Stimulated activated CD8-positive, alpha-beta memory T cell treated with anti-CD3 and anti-CD28 coated beads, Interleukin-2, amount 100 ng/mL, for 48 hours (primary cell): Measurements from ENCODE around the gene TK1.
"Not testable (repeated sequence)": the region's sequence is repeated elsewhere in the genome, so short reads cannot be mapped to it uniquely, and the experiment has no call there.

Experiments
- DNase-seq, 2 donors: peaks; one replicate each; pipeline ENCODE4 v3.0.0-alpha.2; 2020; ENCODE audit warnings: low read depth in 2 of 2

The TK1 gene, protein sequence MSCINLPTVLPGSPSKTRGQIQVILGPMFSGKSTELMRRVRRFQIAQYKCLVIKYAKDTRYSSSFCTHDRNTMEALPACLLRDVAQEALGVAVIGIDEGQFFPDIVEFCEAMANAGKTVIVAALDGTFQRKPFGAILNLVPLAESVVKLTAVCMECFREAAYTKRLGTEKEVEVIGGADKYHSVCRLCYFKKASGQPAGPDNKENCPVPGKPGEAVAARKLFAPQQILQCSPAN

DNA sequence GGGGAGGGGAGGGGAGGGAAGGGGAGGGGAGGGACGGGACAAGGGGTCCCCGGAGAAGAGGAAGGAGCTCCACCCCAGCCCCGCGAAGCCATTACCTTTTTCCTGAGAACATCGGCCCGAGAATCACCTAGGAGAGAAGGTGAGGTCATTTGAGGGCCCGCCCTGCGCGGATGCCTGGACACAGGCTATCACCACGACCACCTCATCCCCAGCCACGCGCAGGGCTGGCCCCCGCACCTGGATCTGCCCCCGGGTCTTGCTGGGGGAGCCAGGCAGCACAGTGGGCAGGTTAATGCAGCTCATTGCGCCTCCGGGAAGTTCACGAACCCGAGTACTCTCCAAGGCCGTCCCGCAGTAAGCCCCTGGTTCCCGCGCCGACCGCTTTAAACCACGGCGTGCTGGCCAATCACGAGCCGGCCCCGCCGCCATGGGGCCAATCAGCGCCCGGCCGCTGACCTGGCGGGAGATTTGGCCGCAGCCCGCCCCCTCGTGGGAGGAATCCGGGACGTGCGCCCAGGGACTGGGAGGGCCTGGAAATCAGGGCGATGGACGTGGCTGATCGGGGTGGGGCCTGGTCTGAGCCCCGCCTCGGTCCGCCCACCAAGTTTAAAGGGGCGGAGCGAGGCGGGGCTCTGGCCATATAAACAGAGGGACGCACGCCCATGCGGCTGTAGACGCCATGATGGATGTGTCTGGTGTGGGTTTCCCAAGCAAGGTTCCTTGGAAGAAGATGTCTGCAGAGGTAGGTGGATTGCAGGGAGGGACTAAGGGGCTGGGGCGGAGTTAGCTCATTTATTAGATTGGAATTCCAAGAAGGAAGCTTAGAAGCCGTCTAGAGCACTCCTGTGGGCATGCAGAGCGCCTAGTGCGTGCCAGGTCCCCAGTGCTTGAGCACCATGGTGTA is at the start of gene TK1, which contains the start of gene AFMID:
TSS of gene TK1 (minus strand) at position 361 of the 904 bp plus-strand sequence. CDS start at position 303, 58 bp downstream.
TSS of gene AFMID (plus strand) at position 671 of the 904 bp plus-strand sequence. CDS start at position 680, 9 bp downstream.
- peak; percentile 96 to 97 for DNase-seq

DNA sequence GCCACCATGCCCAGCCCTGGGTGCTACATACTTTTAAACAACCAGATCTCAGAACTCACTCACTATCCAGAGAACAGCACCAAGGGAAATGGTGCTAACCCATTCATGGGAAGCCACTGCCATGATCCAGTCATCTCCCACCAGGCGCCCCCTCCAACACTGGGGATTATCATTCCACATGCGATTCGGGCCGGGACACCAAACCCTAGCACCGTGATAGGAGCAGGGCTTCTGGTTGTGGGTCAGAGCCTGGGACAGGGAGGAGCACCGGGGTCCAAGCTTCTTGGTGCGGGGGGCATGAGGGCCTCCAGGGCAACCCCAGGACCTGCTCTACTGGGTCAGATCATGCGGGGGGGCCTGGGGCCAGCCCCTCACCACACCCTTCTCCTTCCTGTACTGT is 49.0 kb upstream of the TK1 start:
- no peak for DNase-seq

DNA sequence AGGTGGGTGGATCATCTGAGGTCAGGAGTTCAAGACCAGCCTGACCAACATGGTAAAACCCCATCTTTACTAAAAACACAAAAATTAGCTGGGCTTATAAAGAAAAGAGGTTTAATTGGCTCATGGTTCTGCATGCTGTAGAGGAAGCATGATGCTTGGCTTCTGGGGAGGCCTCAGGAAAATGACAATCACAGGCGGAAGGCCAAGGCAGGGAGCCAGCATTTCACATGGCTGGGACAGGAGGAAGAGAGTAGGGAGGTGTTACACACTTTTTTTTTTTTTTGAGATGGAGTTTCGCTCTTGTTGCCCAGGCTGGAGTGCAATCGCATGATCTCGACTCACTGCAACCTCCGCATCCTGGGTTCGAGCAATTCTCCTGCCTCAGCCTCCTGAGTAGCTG is 48.2 kb upstream of the TK1 start:
- DNase-seq = not testable (repeated sequence)

DNA sequence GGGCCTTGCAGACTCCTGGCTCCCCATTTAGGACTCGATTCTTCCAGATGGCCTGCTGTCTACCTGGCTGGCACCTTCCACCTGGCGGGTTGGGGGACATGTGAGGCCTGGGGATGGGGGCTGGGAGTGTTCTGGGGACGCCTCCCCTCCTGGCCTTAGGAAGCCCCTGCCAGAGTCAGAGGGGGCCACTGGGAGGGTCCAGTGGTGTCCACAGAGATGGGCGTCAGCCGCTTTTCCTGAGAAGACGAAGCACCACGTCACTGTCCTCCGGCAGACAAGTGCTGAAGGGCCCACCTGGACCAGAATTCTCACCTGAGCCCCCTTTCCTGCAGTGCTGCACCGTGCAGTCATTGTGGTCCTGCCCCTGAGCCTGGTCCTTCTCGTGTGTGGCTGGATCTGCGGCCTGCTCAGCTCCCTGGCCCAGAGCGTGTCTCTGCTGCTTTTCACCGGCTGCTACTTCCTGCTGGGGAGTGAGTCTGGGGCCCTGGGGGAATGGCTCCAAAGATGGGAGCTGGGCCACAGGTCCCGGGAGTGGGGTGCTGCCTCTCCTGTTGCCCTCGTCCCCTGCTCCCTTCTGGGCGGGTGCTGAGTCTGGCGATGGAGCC is 47.5 kb upstream of the TK1 start:
- DNase-seq = no peak

DNA sequence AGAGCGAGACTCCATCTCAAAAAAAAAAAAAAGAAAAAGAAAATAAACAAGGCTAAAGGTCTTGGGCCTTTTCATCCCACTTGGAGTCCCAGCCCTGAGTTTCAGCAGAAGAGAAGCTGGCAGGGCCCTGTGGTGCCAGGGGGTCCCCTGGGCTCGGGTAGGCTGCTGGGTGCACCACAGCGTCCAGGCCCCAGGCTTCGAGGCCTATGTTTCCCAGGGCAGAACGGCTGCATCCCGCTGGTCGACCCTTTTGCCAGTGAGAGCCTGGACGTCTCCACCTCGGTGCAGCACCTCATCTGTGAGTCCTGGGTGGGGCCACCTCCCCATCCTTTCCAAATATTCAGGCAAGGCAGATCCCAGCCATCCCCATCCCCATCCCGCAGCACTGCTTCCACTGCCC is 46.8 kb upstream of the TK1 start:
- no peak for DNase-seq

DNA sequence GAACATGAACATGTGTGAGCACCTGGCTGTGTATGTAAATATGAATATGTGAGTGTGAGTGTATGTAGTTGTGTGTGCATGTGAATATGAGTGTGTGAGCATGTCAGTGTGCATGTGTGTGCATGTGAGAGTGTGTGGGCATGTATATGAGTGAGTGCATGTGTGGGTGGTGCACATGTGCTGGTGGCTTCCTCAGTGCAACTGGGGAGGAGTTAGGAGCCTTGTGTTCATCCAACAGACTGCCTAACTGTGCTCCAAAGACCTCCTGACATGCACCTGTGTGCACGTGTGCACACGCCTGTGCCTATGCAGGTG is 46.0 kb upstream of the TK1 start:
- no peak for DNase-seq

DNA sequence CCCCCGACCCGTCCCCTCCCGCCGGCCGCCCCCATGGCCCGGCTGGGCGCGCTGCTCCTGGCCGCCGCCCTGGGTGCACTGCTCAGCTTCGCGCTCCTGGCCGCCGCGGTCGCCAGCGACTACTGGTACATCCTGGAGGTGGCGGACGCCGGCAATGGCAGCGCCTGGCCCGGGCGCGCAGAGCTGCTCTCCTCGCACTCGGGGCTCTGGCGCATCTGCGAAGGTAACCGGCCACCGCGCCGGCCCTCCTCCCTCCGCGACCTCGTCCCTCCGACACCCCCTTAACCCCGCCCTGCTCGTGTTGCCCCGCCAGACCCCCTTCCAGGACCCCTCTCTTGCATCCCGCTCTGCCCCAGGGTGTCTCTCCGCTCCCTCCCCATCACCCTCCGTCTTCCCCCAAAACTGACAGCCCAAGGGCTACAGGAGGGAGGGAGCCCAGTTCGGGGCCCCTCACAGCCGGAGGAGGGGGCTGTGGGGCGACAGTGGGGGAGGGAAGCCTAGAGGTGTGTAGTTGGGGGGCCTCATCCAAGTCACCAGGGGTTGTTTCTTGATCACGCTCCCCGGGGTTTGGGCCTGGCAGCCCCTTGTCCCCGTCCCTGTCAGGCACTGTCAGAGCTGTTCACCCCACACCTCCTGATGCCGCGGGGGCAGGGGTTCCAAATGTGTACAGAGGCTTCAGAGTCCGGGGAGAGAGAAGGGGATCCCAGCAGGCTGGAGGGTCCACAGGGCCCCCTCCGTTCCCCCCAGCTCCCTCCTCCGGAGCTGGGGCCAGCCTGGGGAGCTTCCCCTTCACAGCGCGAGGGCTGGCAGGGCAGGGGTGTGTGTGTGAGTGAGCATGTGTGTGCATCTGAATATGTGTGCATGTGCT is 45.4 kb upstream of the TK1 start:
- DNase-seq = no peak

DNA sequence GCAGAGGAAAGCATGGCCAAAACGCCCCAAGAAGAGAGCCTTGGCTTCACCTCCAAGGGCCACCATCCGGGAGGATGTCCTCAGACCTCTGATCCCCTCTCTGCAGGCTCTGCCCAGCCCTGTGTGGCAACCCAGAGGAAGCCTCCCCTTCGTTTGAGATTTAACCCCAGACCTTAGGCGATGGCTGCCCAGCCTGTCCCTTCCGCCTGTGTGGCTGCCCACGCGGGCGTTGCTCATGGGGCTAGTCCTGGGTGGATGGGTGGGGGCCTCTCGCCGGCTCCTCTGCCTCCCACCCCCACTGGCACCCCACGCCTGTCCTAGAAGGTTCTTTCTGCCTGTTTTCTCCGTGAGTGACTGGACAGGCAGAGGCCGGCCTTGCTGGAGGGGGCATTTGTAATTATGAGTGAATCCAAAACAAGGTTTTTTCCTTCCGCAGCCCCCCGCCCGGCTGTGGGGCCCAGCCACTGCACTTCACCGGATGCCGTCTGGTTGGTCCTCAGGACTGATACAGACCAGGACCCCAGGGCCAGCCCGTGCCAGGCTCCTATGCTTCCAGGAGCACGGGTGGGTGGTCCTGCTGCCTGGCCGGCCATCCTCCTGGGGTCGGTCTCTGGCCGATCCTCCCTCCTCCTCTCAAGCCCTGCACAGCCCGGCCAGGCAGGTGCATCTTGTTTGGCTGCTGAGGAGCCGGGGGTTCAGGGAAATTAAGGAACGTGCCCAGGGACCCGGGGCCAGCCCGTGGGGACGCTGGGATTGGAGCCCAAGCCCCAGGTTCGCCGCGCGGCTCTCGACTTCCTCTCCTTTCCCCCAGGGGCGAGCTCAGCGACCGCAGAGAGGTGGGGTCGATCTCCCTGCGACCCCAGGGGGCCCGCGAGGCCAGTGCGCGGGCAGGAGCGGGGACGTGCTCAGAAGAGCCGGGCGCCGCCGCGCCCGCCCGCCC is 44.4 kb upstream of the TK1 start, which contains the start of gene TMEM235:
TSS of gene TMEM235 (plus strand) at position 636 of the 940 bp plus-strand sequence. CDS start 393 bp downstream, outside the sequence.
- DNase-seq = no peak

DNA sequence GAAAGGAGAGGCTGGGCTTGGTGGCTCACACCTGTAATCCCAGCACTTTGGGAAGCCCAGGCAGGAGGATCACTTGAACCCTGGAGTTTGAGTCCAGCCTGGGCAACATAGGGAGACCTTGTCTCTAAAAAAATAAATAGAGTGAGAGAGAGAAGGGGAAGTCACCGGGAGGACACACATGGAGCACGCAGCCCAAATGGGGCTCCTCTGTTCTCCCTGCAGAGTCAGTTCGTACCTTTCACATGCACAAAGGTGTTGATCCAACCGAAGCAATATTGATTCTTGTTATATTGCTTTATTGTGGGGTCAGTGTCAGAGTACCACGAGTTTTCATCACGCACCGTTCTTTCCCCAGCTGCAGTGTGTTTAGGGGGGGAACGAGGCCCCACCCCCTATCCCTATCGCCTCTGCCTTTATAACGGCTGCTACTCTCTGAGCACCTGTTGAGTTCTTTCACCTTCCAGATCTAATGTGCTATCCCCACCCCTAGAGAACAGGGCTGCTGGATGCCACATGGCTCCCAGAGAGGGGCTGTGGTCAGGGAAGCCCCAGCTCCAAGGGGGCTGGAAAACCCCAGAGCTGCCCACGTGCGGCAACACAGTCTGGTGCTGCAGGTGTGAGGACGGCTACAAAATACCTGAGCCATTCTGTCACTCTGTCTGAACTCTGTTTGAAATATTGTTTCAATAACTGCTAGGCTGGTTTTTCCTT is 43.6 kb upstream of the TK1 start:
- no peak for DNase-seq

DNA sequence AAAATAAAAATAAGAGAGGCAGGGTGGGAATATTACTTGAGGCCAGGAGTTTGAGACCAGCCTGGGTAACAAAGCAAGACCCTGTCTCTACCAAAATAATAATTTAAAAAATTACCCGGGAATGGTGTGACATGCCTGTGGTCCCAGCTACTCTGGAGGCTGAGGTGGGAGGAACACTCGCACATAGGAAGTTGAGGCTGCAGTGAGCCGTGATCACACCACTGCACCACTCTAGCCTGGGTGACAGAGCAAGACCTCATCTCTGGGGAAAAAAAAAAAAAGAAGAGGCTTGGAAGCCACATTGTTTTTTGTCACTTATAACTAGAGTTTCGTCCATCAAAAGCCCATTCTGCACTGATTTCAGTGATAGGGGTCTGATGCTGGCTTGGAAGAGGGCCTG is 41.3 kb upstream of the TK1 start:
- DNase-seq = no peak

DNA sequence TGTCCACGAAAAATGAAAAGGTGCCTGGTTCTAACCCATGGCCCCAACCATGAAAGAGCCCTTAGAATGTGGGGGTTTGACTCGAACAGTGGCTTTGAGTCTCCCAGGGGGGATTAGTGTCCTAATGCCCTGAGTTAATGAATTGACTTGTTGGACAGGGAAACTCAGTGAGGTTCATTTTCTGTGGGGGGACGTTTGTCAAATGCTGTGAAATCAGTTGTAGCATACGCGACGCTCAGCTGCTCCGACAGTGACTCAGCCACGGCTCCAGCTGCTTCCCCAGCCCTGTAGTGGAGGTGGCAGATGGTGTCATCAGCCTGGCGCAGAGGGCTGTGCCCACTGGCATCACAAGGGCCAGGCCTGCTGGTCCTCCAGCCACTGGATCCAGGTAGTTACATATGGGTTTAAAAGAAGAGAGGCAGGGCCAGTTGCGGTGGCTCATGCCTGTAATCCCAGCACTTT is 40.6 kb upstream of the TK1 start:
- no peak for DNase-seq

DNA sequence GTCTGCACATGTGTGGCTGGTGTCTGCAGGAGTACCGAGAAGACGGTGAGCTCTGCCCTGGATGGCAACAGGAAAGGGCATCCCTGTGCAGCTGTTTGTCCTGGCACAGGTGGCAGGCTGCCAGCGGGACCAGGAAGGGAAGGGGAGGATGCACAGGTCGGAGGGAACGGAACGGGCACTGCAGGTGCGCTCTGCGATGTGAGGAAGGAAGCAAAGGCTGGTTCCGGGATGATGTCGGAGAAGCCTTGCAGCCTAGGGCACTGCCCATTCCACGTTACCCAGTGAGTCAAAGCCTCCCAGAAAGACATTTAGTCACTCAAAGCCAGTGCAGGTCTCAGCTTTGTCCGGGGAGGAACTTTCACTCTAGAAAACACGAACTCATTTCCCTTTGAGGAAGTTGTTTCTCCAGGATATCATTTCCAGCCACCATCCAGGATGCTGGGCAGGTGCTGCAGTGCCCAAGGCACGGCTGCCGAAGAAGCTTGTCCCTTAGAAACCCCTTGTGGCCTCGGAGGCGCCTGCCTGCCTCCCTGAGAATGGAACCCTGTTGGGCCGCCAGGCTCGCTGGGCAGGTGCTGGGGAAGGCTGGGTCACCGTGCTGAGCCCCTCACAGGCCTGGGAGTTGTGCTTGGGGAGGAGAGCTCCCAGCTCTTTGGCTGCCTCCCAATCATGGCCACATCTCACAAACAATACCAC is 40.1 kb upstream of the TK1 start:
- DNase-seq = no peak

DNA sequence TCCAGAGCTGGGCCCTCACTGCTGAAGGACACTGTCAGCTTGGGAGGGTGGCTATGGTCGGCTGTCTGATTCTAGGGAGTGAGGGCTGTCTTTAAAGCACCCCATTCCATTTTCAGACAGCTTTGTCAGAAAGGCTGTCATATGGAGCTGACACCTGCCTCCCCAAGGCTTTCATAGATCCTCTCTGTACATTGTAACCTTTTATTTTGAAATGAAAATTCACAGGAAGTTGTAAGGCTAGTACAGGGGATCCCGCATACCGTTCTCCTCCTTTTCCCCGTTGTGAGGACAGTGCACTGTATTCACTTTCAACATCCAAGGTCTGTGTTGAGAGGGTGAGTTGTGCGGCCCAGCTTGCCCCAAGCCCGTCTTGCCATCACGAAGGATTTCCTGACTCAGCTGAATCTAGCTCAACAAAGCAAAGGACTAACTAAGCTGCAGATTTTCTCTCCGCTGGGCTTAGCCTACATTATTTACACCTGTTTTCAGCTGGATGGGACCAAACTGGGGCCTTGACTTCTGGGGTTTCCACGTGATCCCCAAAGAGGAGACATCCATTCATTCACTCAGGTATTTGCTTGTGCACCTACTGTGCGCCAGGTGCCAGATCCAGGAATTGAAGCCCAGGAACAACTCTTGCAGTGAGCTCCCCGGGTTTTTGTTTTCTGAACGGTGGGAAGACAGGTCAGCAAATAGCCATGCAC is 39.4 kb upstream of the TK1 start:
- DNase-seq = no peak

DNA sequence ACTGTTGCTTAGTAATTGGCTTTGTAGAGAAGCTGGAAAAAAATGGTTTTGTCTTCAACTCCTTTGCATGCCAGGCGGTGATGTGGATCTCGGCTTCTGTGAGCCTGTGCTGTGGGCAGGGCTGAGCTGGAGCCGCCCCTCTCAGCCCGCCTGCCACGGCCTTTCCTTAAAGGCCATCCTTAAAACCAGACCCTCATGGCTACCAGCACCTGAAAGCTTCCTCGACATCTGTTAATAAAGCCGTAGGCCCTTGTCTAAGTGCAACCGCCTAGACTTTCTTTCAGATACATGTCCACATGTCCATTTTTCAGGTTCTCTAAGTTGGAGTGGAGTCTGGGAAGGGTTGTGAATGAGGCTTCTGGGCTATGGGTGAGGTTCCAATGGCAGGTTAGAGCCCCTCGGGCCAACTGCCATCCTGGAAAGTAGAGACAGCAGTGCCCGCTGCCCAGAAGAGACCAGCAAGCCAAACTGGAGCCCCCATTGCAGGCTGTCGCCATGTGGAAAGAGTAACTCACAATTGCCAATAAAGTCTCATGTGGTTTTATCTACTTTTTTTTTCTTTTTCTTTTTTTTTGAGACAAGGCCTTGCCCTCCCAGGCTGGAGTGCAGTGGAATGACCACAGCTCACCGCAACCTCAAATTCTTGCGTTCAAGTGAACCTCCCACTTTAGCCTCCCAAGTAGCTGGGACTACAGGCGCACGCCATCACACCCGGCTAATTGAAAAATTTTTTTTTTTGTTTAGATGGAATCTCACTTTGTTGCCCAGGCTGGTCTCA is 38.4 kb upstream of the TK1 start:
- no peak for DNase-seq

DNA sequence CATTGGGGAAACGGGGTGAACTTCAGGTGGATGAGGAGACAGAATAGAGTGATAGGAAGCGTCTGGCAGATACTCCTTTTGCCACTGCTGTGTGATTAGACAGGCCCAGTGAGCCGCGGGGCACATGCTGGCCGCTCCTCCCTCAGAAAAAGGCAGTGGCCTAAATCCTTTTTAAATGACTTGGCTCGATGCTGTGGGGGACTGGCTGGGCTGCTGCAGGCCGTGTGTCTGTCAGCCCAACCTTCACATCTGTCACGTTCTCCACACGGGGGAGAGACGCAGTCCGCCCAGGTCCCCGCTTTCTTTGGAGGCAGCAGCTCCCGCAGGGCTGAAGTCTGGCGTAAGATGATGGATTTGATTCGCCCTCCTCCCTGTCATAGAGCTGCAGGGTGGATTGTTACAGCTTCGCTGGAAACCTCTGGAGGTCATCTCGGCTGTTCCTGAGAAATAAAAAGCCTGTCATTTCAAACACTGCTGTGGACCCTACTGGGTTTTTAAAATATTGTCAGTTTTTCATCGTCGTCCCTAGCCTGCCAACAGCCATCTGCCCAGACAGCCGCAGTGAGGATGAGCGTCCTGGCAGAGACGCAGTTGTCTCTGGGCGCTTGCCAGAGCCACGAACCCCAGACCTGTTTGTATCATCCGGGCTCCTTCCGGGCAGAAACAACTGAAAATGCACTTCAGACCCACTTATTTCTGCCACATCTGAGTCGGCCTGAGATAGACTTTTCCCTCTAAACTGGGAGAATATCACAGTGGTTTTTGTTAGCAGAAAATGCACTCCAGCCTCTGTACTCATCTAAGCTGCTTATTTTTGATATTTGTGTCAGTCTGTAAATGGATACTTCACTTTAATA is 37.6 kb upstream of the TK1 start:
- DNase-seq = no peak

DNA sequence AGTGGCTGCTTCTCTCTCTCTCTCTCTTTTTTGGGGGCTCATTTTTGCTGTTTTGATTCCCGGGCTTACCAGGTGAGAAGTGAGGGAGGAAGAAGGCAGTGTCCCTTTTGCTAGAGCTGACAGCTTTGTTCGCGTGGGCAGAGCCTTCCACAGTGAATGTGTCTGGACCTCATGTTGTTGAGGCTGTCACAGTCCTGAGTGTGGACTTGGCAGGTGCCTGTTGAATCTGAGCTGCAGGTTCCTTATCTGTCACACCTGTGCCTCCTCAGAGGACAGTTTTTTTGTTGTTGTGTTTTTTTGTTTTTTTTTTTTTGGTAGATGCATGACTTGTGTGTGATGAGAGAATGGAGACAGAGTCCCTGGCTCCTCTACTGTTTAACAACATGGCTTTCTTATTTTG is 36.9 kb upstream of the TK1 start:
- DNase-seq = no peak

DNA sequence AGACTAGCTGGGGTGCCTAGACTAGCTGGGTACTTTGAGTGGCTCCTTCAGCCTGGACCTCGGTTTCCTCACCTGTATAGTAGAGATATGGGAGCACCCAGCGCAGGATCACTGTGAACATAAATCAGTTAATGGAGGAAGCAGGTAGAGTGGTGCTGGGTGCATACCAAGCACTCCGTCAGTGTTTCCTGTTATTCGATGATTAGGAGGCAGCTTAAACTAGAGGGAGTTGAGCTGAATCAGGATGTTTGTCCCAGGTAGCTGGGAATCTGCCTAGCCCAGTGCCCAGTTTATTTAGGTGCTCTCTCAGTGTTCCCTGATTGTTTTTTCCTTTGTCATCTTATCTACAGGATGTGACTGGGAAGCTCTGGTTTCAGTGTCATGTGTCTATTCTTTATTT is 36.2 kb upstream of the TK1 start:
- DNase-seq = no peak
